ENCODE measurements around the gene TGM6. TPM values are rescaled to one million over a fixed set of nuclear protein-coding genes. Genes with fewer than 3 reads are reported as not detected.

The TGM6 gene
- total and polyA plus RNA-seq, 11 donors, result not detected

DNA sequence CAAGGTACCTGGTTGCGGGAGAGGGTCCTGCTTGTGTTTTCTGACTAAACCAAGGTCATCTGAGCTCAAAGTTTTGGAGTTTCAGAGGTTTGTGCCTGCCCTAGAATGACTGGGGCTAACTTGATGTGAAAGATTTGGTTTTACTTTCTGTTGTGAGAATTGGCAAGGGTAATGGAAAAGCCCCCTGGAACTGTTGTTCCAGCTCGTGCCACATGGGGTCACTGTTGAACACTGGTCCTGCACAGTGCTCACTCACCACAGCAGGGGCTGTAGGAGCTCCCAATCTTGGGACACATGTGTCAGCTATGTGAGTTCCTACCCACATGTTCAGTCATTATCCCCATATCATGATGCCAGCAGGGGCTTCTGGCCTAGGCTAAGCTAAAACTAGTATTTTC, 6.5 kb downstream of the TGM6 start:
- Histone ChIP-seq H3K27me3 (peaks cover 0 to 18% (median 0%) of the 10 kb centered on the region in 9 donors), H3K4me3 (no peak overlapping the region), H3K27ac (no peak overlapping the region), H3K36me3 (no peaks in the 10 kb centered on the region), H3K4me1 (no peaks in the 10 kb centered on the region), H3K9me3 (peaks cover 0 to 21% (median 7%) of the 10 kb centered on the region in 12 donors)
- intact Hi-C loops (cut with DNase I), result no loop called here
- no peak for DNase-seq
- ATAC-seq, result no peak
- WGBS, 4 donors, result 37 to 52% (median 41%) methylated on average over 2 of the region's 2 CpGs
- no peak for TF ChIP-seq POLR2A (IDR thresholded peaks at IDR 0.05)
- TF ChIP-seq, protein P1, sequence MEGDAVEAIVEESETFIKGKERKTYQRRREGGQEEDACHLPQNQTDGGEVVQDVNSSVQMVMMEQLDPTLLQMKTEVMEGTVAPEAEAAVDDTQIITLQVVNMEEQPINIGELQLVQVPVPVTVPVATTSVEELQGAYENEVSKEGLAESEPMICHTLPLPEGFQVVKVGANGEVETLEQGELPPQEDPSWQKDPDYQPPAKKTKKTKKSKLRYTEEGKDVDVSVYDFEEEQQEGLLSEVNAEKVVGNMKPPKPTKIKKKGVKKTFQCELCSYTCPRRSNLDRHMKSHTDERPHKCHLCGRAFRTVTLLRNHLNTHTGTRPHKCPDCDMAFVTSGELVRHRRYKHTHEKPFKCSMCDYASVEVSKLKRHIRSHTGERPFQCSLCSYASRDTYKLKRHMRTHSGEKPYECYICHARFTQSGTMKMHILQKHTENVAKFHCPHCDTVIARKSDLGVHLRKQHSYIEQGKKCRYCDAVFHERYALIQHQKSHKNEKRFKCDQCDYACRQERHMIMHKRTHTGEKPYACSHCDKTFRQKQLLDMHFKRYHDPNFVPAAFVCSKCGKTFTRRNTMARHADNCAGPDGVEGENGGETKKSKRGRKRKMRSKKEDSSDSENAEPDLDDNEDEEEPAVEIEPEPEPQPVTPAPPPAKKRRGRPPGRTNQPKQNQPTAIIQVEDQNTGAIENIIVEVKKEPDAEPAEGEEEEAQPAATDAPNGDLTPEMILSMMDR (IDR thresholded peaks at IDR 0.05), result peak in 4 of 12 donors; percentile 8 to 32 (median 16)

DNA sequence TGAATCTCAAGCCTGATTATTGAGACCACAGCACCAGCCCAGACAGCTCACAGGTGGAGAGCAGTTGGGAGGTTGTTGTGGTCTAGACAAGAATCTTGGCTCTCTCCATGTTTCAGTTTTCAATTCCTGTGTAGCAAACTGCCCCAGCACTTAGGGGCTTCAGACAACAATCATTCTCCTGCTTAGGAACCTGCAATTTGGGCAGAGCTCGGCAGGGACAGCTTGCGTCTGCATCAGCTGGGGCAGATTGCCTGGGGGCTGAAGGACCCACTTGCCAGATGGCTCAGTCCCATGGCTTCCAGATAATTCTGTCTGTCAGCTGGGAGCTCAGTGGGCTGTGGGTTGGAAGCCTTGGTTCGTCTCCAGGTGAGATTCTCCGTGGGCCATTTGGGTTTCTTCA, 6.9 kb downstream of the TGM6 start:
- Histone ChIP-seq H3K27ac (no peak overlapping the region), H3K27me3 (peaks cover 0 to 18% (median 0%) of the 10 kb centered on the region in 9 donors), H3K9me3 (peaks cover 0 to 21% (median 7%) of the 10 kb centered on the region in 12 donors), H3K36me3 (no peaks in the 10 kb centered on the region), H3K4me1 (no peaks in the 10 kb centered on the region), H3K4me3 (no peak overlapping the region)
- 85 to 92% (median 89%) methylated on average over 4 of the region's 4 CpGs for WGBS, 4 donors
- intact Hi-C loops (cut with DNase I), result no loop called here
- DNase-seq (no peak), ATAC-seq (no peak)
- TF ChIP-seq POLR2A (IDR thresholded peaks at IDR 0.05), result no peak
- TF ChIP-seq, protein P1 (IDR thresholded peaks at IDR 0.05), result no peak

DNA sequence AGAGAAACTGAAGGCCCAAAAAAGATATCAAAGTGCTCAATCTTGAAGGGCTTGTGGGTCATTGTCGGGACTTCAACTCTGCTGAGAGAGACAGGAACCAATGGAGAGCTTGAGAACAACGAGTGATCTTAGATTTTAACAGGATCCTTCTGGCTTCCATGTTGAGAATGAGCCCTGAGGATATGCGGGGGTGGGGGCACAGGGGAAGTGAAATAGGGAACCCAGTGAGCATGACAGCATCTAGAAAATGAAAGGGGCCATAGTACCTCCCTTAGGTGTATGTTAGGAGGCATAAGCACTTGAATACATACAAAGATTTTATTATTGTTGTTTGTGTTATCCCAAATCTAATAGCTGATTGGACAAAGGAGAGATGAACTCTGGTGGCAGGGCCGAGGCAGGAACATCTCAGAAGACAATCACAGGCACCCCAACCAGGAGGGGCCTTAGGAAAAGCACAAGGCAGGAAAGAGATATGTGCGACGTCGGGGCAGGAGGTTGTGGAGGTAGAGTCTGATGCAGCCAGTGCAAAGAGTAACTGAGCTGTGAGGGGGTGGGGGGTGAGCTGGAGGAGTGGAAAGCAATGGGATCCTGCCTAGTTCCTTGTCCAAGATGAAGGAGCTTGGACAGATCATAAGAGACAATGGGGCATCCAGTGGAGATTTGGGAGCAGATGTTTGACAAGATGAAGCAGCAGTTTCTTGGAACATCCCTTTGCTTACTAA, 10.4 kb downstream of the TGM6 start:
- peaks cover 0 to 17% (median 0%) of the 10 kb centered on the region in 9 donors for H3K27me3 ChIP-seq
- TF ChIP-seq, protein P1 (IDR thresholded peaks at IDR 0.05), result no peak
- no peak for TF ChIP-seq POLR2A (IDR thresholded peaks at IDR 0.05)
- no peaks in the 10 kb centered on the region for H3K36me3 ChIP-seq
- no peak overlapping the region for H3K27ac ChIP-seq
- DNase-seq (no peak), ATAC-seq (no peak)
- peaks cover 0 to 21% (median 7%) of the 10 kb centered on the region in 12 donors for H3K9me3 ChIP-seq
- no peak overlapping the region for H3K4me3 ChIP-seq
- WGBS, 4 donors, result 65 to 75% (median 68%) methylated on average over 7 of the region's 7 CpGs
- H3K4me1 ChIP-seq, result no peaks in the 10 kb centered on the region
- intact Hi-C loops (cut with DNase I), result no loop called here

DNA sequence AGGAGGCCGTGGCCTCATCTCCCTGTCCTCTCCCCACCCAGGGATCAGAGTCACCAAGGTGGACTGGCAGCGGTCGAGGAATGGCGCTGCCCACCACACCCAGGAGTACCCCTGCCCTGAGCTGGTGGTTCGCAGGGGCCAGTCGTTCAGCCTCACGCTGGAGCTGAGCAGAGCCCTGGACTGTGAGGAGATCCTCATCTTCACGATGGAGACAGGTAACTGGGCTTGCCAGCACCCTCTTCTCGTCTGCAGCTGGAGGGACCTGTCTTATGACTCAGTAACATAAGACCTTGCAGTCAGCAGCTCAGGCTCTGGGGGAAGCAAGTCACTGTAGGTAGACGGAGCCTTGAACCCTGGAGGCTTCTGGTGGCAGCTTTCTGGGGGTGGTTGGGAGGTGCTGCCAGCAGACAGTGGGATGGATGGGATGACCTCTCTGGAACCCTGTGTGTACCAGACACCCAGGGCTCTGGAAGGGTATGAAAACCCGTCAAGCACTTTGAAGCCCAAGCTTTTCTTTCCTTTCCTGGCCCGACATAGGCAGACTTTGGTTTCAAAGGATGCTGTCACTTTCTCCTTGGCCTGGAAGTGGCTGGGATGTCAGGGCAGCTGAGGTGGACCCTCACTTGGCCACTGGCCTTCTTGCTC, 13.8 kb downstream of the TGM6 start:
- Histone ChIP-seq H3K4me3 (no peak overlapping the region), H3K27ac (no peak overlapping the region), H3K36me3 (no peaks in the 10 kb centered on the region), H3K27me3 (peaks cover 0 to 25% (median 0%) of the 10 kb centered on the region in 9 donors), H3K4me1 (no peaks in the 10 kb centered on the region), H3K9me3 (peaks cover 0 to 17% (median 0%) of the 10 kb centered on the region in 12 donors)
- no peak for TF ChIP-seq POLR2A (IDR thresholded peaks at IDR 0.05)
- TF ChIP-seq, protein P1 (IDR thresholded peaks at IDR 0.05), result no peak
- 81 to 91% (median 83%) methylated on average over 9 to 12 of the region's 12 CpGs for whole genome bisulfite sequencing, 4 donors
- ATAC-seq (no peak), DNase-seq (no peak)
- intact Hi-C loops (cut with DNase I), result no loop called here
